Activated CD8-positive, alpha-beta memory T cell treated with anti-CD3 and anti-CD28 coated beads for 1 hour (primary cell): Measurements from ENCODE around the gene DHX35.

ENCODE experiments used
- DNase-seq, 2 donors: peaks; one replicate each; pipeline ENCODE4 v3.0.0-alpha.2; 2020; ENCODE audit warnings: low read depth in 1 of 2; ENCODE audit errors: extremely low read depth in 1 of 2

Gene DHX35, protein sequence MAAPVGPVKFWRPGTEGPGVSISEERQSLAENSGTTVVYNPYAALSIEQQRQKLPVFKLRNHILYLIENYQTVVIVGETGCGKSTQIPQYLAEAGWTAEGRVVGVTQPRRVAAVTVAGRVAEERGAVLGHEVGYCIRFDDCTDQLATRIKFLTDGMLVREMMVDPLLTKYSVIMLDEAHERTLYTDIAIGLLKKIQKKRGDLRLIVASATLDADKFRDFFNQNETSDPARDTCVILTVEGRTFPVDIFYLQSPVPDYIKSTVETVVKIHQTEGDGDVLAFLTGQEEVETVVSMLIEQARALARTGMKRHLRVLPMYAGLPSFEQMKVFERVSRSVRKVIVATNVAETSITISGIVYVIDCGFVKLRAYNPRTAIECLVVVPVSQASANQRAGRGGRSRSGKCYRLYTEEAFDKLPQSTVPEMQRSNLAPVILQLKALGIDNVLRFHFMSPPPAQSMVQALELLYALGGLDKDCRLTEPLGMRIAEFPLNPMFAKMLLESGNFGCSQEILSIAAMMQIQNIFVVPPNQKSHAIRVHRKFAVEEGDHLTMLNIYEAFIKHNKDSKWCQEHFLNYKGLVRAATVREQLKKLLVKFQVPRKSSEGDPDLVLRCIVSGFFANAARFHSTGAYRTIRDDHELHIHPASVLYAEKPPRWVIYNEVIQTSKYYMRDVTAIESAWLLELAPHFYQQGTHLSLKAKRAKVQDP

GRCh38 chr20:38962044-38962927, at the start of gene DHX35:
Gene DHX35 (plus strand): TSS chr20:38962344. CDS start chr20:38962368, 24 bp downstream.
- peak; percentile 96 to 98 for DNase-seq

GRCh38 chr20:38915355-38915754, 46.8 kb upstream of the DHX35 start:
- DNase-seq, result no peak

GRCh38 chr20:38917657-38918056, 44.5 kb upstream of the DHX35 start:
- no peak for DNase-seq

DNA sequence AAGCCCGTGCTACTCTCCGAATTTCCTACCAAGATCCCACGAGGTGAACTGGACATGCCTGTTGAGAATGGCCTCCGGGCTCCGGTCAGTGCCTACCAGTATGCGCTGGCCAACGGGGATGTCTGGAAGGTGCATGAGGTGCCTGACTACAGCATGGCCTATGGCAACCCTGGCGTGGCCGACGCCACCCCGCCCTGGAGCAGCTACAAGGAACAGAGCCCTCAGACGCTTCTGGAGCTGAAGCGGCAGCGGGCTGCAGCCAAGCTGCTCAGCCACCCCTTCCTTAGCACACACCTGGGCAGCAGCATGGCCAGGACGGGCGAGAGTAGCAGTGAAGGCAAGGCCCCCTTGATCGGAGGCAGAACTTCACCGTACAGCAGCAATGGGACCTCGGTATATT, 44.0 kb upstream of the DHX35 start:
- no peak for DNase-seq

- no peak for DNase-seq
Measured at GRCh38 chr20:38919683-38920082, 42.5 kb upstream of the DHX35 start.

DNA sequence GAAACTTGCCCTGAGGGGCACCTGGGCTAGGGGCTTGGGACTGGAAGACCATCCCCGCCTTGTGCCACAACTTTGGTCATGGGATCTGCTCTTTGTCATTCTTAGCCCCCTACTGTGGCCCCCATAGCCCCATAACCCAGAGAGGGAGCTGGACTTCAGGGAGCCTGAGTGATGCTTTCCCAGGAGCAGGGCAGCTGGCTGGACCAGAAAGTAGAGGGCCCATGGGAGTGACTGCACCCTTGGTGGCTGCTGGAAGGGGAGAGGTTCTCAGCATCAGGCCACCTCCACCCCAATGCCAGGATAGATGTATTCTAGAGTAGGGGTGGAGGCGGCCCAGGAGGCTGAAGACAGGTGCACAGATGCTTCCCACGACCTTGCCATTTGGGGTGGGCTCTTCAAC, 41.7 kb upstream of the DHX35 start:
- no peak for DNase-seq

GRCh38 chr20:38920851-38921250, 41.3 kb upstream of the DHX35 start:
- no peak for DNase-seq

DNA sequence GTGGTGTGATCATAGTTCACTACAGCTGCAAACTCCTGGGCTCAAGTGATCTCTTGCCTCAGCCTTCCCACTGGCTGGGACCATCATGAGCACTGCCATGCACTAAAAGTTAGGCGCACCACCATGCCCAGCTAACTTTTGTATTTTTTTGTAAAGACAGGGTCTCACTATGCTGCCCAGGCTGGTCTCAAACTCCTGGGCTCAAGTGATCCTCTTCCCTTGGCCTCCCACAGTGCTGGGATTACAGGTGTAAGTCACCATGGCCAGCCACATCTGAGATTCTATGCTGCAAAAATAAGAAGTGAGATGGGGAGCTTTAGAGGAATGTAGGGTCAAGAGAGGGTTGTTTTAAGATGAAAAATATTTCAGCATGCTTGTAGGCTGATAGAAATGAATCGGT, 37.4 kb upstream of the DHX35 start:
- DNase-seq, result no peak

GRCh38 chr20:38926142-38926933, 35.8 kb upstream of the DHX35 start, which contains the start of gene FAM83D:
Gene FAM83D (plus strand): TSS chr20:38926417. CDS start chr20:38926443, 26 bp downstream.
- DNase-seq, result peak; percentile 81

DNA sequence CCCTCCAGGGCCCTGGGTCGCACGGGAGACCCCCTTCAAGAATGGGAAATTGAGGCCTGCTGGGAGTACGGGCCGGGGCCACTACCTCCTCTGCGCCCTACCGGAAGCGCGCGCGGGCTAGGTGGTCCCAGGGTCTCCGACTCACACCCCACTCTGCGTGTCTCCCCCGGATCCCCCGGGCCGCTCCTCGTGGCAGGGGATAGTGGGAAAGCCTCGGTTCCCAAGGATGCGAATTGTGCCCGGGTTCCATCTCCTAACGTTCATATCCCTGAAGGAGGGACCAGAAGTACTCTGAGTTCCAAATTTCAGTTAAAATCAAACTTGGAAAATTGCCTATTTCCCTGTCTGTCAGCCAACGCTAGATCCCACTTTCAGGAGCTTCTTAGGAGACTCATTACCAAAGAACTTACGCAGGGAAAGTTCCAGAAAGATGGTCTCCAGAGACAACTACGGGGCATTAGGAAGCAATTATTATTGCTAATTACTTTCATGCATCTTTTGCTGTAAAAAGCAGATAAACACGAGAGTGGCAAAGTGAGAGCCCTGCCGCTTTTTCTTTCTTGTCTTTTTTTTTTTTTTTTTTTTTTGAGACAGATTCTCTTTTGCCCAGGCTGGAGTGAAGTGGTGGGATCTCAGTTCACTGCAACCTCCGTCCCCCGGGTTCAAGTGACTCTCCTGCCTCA, 35.1 kb upstream of the DHX35 start:
- DNase-seq, result no peak

DNA sequence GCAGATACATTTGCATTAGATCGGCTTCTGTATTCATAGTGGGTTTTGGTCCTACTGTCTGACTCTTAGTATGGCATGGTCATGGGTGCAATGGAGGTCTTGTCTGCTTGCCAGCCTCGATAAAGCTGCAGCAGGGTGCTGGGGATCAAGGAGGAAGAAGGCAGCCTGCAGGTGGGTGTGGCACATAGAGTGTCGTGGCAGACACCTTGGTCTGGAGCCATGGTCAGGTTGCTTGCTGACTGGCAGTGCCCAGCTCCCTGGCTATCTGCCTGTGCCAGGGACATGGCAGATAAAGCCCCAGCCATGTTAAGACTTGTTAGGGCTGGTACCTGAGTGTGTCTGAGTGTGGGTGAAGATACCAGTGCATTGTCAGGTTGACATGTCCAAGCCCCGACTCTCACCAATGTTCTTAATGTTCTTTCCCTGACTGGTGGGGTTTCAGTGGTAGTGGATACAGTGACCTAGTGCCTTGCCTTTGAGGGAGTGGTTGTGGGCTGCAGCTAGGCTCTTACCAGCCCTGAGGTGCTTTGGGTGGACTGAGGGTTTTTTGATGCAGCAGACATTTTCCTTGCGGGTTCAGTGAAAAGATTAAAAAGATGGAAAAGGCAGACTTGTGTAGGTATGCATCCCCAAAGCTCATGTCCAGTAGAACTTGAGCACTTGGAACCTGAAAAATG, 34.1 kb upstream of the DHX35 start:
- DNase-seq, result no peak

DNA sequence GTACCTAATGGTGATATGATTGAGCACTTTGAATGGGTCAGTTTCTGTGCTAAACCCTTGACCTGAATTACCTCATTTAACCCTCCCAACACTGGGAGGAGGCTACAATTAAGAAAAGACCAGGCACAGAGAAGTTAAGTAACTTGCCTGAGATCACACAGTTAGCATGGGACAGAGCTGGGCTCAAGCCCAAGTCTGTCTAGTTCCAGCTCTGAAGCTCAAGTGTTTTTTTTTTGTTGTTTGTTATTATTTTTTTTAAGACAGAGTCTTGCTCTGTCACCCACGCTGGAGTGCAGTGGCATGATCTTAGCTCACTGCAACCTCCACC, 31.9 kb upstream of the DHX35 start:
- DNase-seq, result no peak

DNA sequence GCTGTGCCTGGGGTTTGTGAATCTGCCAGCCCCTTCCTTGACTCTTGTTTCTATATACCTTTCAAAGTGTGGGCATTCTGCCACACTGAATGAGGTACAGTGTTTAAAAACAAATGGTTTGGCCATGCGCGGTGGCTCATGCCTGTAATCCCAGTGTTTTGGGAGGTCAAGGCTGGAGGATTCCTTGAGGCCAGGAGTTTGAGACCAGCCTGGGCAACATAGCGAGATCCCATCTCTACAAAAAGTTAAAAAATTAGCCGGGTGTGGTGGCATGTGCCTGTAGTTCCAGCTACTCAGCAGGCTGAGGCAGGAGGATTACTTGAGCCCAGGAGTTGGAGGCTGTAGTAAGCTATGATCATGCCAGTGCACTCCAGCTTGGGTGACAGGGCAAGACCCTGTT, 30.2 kb upstream of the DHX35 start:
- no peak for DNase-seq

GRCh38 chr20:38932457-38933120, 29.6 kb upstream of the DHX35 start:
- no peak for DNase-seq

- no peak for DNase-seq
Measured at GRCh38 chr20:38934530-38934929, 27.6 kb upstream of the DHX35 start.

GRCh38 chr20:38935285-38935684, 26.9 kb upstream of the DHX35 start:
- no peak for DNase-seq

GRCh38 chr20:38935967-38936407, 26.2 kb upstream of the DHX35 start:
- DNase-seq, result no peak

DNA sequence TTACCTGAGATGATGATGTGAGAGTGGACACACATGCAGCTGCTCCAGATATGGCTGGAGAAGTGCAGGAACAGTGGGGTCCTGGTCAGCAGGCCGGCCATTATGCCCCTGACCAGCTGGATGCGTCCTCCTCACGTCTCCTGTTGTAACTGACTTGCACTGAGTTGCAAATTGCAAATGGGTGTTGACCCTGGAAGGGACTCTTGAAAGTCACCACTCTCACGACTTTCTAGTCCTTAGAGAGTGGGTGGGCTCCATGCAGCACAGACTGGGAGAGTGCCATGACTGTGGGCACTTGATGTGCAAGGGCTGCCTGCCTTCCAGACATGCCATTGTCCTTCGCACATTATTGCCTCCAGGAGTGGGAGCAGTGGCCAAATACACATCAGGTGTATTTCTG, 25.1 kb upstream of the DHX35 start:
- no peak for DNase-seq

- DNase-seq, result no peak
Measured at GRCh38 chr20:38937978-38938473, 24.1 kb upstream of the DHX35 start.
